Measurements from ENCODE around the gene MPZL3. TPM values are rescaled to one million over a fixed set of nuclear protein-coding genes. Genes with fewer than 3 reads are reported as not detected.

MPZL3 gene
- total and polyA plus RNA-seq, 2 experiments from 2014 or later: 10.2 to 20.6 TPM

DNA sequence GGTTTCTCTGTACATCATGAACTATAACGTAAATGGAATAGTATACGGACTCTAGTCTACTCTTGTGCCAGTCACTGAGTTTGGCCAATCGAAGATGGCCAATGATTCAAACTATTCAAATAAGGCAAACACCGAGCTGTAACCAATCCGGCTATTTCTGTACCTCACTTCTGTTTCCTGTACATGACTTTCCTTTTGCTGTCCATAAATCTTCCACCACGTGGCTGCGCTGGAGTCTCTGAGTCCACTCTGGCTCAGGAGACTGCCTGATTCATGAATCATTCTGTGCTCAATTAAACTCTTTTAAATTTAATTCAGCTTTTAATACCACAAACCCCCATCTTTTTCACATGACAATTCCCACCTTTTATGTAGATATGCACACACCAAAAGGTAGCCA, 25.9 kb downstream of the MPZL3 start:
- no peak for DNase-seq (ENCODE audit: low spot score)
- Histone ChIP-seq H3K4me2 (no peak overlapping the region), H3K27ac (no peak overlapping the region), H3K4me3 (no peak overlapping the region), H3K27me3 (no peaks in the 10 kb centered on the region), H3K9me2 (replicated peaks; ENCODE audit: insufficient read depth) (no peaks in the 10 kb centered on the region), H3K36me3 (replicated peaks; ENCODE audit: insufficient read depth, low read depth) (no peaks in the 10 kb centered on the region), H3K4me1 (ENCODE audit: insufficient read depth) (no peaks in the 10 kb centered on the region), H3K9me3 (ENCODE audit: low read depth) (no peaks in the 10 kb centered on the region), H4K20me1 (ENCODE audit: insufficient read depth, poor library complexity, severe bottlenecking) (no peaks in the 10 kb centered on the region), H2AFZ (no peak overlapping the region), H3K79me2 (no peaks in the 10 kb centered on the region)
- TF ChIP-seq EZH2phosphoT487 (IDR thresholded peaks at IDR 0.05; ENCODE audit: low read depth, severe bottlenecking, unreplicated experiment): no peak
- no peak for TF ChIP-seq EZH2 (IDR thresholded peaks at IDR 0.05; ENCODE audit: borderline replicate concordance)
- no peak for TF ChIP-seq CTCF (IDR thresholded peaks at IDR 0.05; ENCODE audit: poor library complexity)
- 89% methylated on average over 7 of the region's 7 CpGs for WGBS (ENCODE audit: low lambda C conversion rate, missing lambda C conversion rate)

DNA sequence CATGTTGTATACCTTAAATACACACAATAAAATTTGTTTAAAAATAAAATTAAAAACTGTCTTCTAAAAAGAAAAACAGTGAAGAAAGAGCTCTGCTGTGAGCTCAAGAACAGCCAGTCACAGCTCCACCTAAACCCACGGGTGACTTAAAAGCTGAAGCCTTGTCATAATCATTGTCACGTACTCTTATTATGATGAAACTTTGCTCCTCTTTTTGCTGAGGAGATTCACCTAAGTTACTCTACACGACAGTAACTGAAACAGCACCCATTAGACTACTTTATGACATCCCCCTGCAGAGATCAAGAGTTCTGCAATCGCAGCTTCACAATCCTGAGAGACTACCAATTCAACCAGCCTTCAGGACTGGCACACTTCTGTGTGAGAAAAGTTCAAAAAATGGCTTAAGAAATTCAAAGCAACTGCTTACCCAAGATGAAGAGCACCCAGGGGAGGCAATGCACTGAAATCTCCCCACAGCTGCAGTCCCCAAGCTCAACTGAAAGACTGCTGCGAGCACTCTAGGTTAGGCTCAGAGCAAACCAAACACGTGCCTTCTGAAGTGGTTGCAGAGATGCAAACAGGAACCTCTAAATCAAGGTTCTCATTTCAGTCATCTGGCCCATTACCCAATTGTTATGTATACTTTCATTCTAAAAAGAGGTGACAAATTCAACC, 27.5 kb downstream of the MPZL3 start, which contains the start of gene JAML:
TSS of gene JAML (minus strand) at position 501 of the 678 bp plus-strand sequence. CDS start 10,145 bp downstream, outside the sequence.
- no peak within 1 kb of the TSS for H3K4me2 ChIP-seq
- DNase-seq (ENCODE audit: low spot score): no peak
- no peak within 1 kb of the TSS for H3K27ac ChIP-seq
- H3K36me3 ChIP-seq (replicated peaks; ENCODE audit: insufficient read depth, low read depth): no peaks in the 10 kb centered on the region
- H2AFZ ChIP-seq: no peak within 1 kb of the TSS
- WGBS (ENCODE audit: low lambda C conversion rate, missing lambda C conversion rate): 75% methylated on average over 6 of the region's 6 CpGs
- no peaks in the 10 kb centered on the region for H3K27me3 ChIP-seq
- no peaks in the 10 kb centered on the region for H3K9me3 ChIP-seq (ENCODE audit: low read depth)
- H3K4me3 ChIP-seq: no peak within 1 kb of the TSS
- H3K79me2 ChIP-seq: no peaks in the 10 kb centered on the region
- H3K4me1 ChIP-seq (ENCODE audit: insufficient read depth): no peaks in the 10 kb centered on the region
- H4K20me1 ChIP-seq (ENCODE audit: insufficient read depth, poor library complexity, severe bottlenecking): no peaks in the 10 kb centered on the region
- H3K9me2 ChIP-seq (replicated peaks; ENCODE audit: insufficient read depth): no peaks in the 10 kb centered on the region
- TF ChIP-seq CTCF (IDR thresholded peaks at IDR 0.05; ENCODE audit: poor library complexity) (no peak), EZH2 (IDR thresholded peaks at IDR 0.05; ENCODE audit: borderline replicate concordance) (no peak), EZH2phosphoT487 (IDR thresholded peaks at IDR 0.05; ENCODE audit: low read depth, severe bottlenecking, unreplicated experiment) (no peak)

GRCh38 chr11:118223992-118224391, 28.2 kb downstream of the MPZL3 start:
- Histone ChIP-seq H3K9me3 (ENCODE audit: low read depth) (no peaks in the 10 kb centered on the region), H3K4me3 (no peak overlapping the region), H3K79me2 (no peaks in the 10 kb centered on the region), H2AFZ (no peak overlapping the region), H3K9me2 (replicated peaks; ENCODE audit: insufficient read depth) (no peaks in the 10 kb centered on the region), H3K4me2 (no peak overlapping the region), H3K4me1 (ENCODE audit: insufficient read depth) (no peaks in the 10 kb centered on the region), H3K27me3 (no peaks in the 10 kb centered on the region), H3K36me3 (replicated peaks; ENCODE audit: insufficient read depth, low read depth) (no peaks in the 10 kb centered on the region), H3K27ac (no peak overlapping the region), H4K20me1 (ENCODE audit: insufficient read depth, poor library complexity, severe bottlenecking) (no peaks in the 10 kb centered on the region)
- no peak for TF ChIP-seq EZH2phosphoT487 (IDR thresholded peaks at IDR 0.05; ENCODE audit: low read depth, severe bottlenecking, unreplicated experiment)
- TF ChIP-seq EZH2 (IDR thresholded peaks at IDR 0.05; ENCODE audit: borderline replicate concordance): no peak
- TF ChIP-seq CTCF (IDR thresholded peaks at IDR 0.05; ENCODE audit: poor library complexity): no peak
- WGBS (ENCODE audit: low lambda C conversion rate, missing lambda C conversion rate): 87% methylated on average over 6 of the region's 6 CpGs
- DNase-seq (ENCODE audit: low spot score): no peak

Data from hepatocyte (in vitro differentiated cells).